Skin epidermis (tissue), 12 donors: Measurements from ENCODE around the gene VARS1.

ENCODE experiments used
- H3K27ac ChIP-seq, 21 experiments: fragments of 200-600 bp; sonication (generic) in 11 of 21; one replicate each; pipeline ENCODE4 v1.5.0; 2020; ENCODE audit warnings: mild to moderate bottlenecking in 3 of 21, inconsistent platforms in 2 of 21, moderate library complexity in 2 of 21
- H3K4me3 ChIP-seq, 7 experiments: fragments of 200-600 bp; sonication (generic) in 2 of 7; one replicate each; pipeline ENCODE4 v1.5.0; 2020; ENCODE audit warnings: inconsistent platforms in 2 of 7, mild to moderate bottlenecking in 2 of 7, moderate library complexity in 1 of 7

The VARS1 gene

DNA sequence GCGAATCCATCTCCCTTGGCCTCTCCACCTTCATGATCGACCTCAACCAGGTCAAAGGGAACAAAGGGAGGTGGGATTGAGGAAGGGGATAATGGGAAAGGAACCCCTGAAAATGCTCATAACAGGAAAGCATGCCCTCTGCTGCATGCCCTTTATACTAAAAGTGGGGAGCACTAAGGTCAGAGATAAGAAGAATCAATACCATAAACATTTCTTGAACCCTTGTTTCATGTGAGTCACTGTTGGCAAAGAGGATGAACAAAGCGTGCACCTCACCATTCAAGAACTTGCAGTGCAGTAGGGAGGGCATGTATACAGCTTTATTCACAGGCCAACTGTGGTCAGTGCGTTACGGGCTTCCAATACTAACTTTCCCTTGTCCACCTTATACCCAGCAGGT is 34.8 kb downstream of the VARS1 start:
- Histone ChIP-seq H3K27ac (no peak overlapping the region), H3K4me3 (no peak overlapping the region)

DNA sequence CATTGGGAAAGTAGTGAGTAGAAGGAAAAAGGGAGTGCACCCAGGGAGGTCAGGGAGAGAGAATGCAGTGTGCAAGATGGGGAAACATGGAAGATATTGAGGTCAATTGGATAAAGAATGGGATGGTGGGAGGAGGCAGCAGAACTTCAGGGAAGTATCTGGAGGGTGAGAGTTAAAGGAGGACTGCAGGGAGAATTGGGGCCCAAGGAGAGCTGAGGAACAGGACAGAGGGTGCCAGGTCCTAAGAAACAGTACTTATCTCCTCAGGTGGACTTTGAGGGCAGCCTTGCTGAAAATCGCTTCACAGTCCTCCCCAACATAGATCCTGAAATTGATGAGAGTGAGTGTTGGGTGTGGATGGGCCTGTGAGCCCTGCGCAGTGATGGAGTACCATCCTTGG is 37.3 kb downstream of the VARS1 start:
- H3K4me3 ChIP-seq: no peak overlapping the region
- H3K27ac ChIP-seq: no peak overlapping the region

DNA sequence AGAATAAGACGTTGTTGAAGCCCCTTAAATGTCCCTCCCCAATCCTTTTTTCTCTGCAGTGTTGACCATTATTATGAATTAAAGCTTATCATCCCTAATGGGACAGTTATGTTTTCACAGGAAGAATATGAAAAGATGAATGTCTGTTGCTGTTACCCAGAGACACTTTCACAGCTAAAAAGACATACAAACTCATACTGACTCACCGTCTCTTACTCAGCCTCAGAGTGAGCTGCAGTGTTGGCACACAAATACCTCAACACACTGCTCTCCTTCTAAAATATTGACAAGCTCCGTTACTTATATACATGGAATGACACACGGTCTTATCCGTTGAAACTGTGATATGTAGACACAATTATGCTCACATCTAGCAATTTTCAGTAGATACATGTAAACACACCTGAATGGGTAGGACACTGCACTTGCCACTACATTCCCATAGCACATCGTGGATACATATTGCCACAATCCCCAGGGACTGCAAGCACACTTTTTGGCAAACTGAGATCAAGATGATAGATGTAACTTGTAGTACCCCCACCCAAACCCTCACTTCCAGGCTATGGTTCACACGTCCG is 42.7 kb downstream of the VARS1 start:
- Histone ChIP-seq H3K4me3 (no peak overlapping the region), H3K27ac (no peak overlapping the region)

DNA sequence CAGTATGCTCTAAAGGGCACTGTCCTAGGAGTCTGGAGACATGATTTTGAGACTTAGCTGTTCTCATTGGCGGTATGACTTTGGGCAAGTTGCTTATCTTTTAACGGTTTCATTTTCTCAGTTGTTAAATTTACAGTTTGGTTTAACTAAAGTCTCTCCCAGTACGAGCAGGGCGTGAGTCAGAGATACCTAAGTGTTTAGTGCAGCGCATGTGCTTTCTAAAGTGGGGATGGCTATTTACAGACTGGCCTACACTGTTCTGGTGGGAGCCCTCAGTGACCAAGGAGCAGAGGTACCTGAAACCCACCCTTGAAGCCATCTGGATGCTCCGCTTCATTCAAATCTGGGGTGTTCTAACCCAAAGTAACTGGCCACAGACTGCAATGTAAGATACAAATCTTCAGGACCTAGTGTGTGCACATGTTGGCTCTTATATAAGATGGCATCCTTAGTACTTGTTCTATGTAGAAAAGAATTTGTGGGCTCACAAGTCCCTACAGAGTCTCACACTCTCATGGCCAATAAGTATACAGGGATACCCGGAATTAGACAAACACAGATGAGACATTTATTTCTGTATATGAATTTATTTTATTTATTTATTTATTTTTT is 45.0 kb downstream of the VARS1 start:
- no peak overlapping the region for H3K27ac ChIP-seq
- H3K4me3 ChIP-seq: no peak overlapping the region

DNA sequence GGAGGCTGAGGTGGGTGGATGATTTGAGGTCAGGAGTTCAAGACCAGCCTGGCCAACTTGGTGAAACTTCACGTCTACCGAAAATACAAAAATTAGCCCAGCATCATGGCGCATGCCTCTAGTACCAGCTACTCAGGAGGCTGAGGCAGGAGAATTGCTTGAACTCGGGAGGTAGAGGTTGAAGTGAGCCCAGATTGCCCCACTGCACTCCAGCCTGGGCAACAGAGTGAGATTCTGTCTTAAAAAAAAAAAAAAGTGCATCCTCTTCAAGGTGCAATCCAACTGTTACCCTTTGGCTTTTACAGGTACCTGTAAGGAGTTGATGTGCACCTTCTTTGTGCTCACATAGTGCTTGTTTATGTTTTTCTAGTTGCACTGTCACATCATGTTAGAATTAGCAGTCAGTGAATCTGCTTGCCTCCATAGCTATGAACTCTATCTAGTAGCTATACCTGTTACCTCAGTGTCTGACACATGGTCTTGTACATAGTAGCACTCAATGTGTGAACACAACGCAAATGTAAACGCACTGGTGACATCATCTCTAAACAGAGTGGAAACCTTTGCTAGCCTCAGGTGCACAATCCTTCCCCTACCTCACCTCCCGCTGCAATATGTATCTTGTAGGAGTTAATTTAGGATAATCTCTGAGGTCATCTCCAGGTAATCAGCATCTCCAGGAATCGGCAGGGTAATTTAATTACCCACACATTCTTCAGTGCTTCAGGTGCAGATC is 46.1 kb downstream of the VARS1 start:
- no peak overlapping the region for H3K4me3 ChIP-seq
- H3K27ac ChIP-seq: no peak overlapping the region
